OCI-LY3 (cell line): ENCODE results near the gene CRB2.

Source experiments
- EZH2phosphoT487 ChIP-seq: fragments of 200-600 bp; shearing (Covaris generic); IDR thresholded peaks from 2 replicates; pipeline ENCODE4 v1.6.1; 2018; ENCODE audit warnings: antibody characterized with exemption, mixed run types, low read depth
- TF ChIP-seq, protein P1 (sequence below): fragments of 200-600, 300-600 bp; sonication (generic); IDR thresholded peaks from 2 replicates; pipeline ENCODE4 v1.5.1; 2014; ENCODE audit warnings: antibody characterized with exemption, low read length, low read depth

DNA sequence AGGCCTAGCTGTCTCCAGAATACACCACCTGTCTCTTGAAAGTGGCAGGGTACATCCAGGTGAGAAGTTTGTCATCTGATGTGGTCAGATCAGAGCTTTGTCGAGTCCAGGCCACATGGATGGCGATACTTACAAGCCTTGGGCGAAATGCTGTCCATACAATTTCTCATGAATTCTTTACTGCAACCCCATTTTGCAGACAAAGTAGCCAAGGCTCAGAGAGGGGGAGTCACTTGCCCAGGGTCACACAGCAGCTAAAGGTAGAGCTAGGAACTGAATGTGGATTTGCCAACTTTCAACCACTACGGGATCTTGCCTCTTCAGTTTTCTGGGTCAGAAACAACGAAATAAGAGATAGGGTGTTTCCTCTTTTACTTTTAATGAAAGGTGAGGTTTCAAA, 35.2 kb downstream of the CRB2 start:
- TF ChIP-seq, protein P1, sequence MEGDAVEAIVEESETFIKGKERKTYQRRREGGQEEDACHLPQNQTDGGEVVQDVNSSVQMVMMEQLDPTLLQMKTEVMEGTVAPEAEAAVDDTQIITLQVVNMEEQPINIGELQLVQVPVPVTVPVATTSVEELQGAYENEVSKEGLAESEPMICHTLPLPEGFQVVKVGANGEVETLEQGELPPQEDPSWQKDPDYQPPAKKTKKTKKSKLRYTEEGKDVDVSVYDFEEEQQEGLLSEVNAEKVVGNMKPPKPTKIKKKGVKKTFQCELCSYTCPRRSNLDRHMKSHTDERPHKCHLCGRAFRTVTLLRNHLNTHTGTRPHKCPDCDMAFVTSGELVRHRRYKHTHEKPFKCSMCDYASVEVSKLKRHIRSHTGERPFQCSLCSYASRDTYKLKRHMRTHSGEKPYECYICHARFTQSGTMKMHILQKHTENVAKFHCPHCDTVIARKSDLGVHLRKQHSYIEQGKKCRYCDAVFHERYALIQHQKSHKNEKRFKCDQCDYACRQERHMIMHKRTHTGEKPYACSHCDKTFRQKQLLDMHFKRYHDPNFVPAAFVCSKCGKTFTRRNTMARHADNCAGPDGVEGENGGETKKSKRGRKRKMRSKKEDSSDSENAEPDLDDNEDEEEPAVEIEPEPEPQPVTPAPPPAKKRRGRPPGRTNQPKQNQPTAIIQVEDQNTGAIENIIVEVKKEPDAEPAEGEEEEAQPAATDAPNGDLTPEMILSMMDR: no peak
- no peak for TF ChIP-seq EZH2phosphoT487
